Tibial nerve (tissue), 4 donors: Measurements from ENCODE around the gene UNG. TPM values are rescaled to one million over a fixed set of nuclear protein-coding genes. Genes with fewer than 3 reads are reported as not detected.

Experiments
- DNase-seq, 2 donors: peaks; one replicate each; pipeline ENCODE4 v3.0.0-alpha.2; 2019; ENCODE audit warnings: low spot score in 2 of 2
- H3K27ac ChIP-seq, 4 donors: fragments of 200-600 bp; sonication (generic) in 3 of 4; one replicate each; pipeline ENCODE4 v1.5.1; 2017 to 2019; ENCODE audit warnings: mild to moderate bottlenecking in 1 of 4
- H3K27me3 ChIP-seq, 2 donors: fragments of 200-600 bp; sonication (generic) in 1 of 2; one replicate each; pipeline versions ENCODE4 v1.5.1 to v1.6.0; 2017 to 2019
- H3K36me3 ChIP-seq, 3 donors: fragments of 200-600 bp; sonication (generic); one replicate each; pipeline ENCODE4 v1.5.1; 2018 to 2019
- H3K4me1 ChIP-seq, 4 donors: fragments of 200-600 bp; sonication (generic) in 3 of 4; one replicate each; pipeline ENCODE4 v1.5.1; 2017 to 2019
- H3K4me3 ChIP-seq, 4 donors: fragments of 200-600 bp; sonication (generic) in 3 of 4; one replicate each; pipeline ENCODE4 v1.5.1; 2017 to 2019; ENCODE audit warnings: mild to moderate bottlenecking in 1 of 4, moderate library complexity in 1 of 4
- H3K9me3 ChIP-seq, 4 donors: fragments of 200-600 bp; sonication (generic) in 3 of 4; one replicate each; pipeline ENCODE4 v1.5.1; 2017 to 2019
- EP300 ChIP-seq, 2 donors: sonication (generic); formaldehyde crosslinking; IDR thresholded peaks; one replicate each; pipeline ENCODE4 v1.6.1; 2017; ENCODE audit warnings: antibody characterized with exemption in 2 of 2, mild to moderate bottlenecking in 1 of 2
- POLR2A ChIP-seq, 2 donors: fragments of 450-650 bp; IDR thresholded peaks; one replicate each; pipeline ENCODE4 v1.6.1; 2017; ENCODE audit warnings: antibody characterized with exemption in 2 of 2, mild to moderate bottlenecking in 2 of 2, moderate library complexity in 2 of 2
- WGBS, 2 donors: methylation state at CpG; one replicate each; pipeline ENCODE4 v1.1.5; 2018; 5-methylcytosine and 5-hydroxymethylcytosine counted together
- total RNA-seq, 4 donors: library from RNA; depleted of rRNA; stranded (reverse); fragments of >200 nt; gene quantifications; one replicate each; pipeline ENCODE4 v1.1.0, GENCODE V29; 2016
- TF ChIP-seq, protein P1 (sequence below), 5 experiments: fragments of 200-600 bp in 3 of 5; fragments of 450-650 bp in 2 of 5; sonication (generic) in 3 of 5; IDR thresholded peaks; one replicate each; pipeline ENCODE4 v1.5.1; 2016 to 2019; ENCODE audit warnings: antibody characterized with exemption in 5 of 5, mild to moderate bottlenecking in 3 of 5, moderate library complexity in 2 of 5

The UNG gene
- total RNA-seq, 4 donors from 2014 or later: 17.4 to 26.9 (median 21.3) TPM

GRCh38 chr12:109114644-109115043 lies 17.2 kb downstream of the UNG start:
- Histone ChIP-seq H3K4me3 (no peak overlapping the region), H3K27me3 (no peaks in the 10 kb centered on the region), H3K36me3 (no peaks in the 10 kb centered on the region), H3K27ac (peak overlapping the region; percentile 77 to 92 (median 89)), H3K4me1 (peaks cover 4 to 75% (median 60%) of the 10 kb centered on the region in 4 donors), H3K9me3 (no peaks in the 10 kb centered on the region)
- TF ChIP-seq, protein P1, sequence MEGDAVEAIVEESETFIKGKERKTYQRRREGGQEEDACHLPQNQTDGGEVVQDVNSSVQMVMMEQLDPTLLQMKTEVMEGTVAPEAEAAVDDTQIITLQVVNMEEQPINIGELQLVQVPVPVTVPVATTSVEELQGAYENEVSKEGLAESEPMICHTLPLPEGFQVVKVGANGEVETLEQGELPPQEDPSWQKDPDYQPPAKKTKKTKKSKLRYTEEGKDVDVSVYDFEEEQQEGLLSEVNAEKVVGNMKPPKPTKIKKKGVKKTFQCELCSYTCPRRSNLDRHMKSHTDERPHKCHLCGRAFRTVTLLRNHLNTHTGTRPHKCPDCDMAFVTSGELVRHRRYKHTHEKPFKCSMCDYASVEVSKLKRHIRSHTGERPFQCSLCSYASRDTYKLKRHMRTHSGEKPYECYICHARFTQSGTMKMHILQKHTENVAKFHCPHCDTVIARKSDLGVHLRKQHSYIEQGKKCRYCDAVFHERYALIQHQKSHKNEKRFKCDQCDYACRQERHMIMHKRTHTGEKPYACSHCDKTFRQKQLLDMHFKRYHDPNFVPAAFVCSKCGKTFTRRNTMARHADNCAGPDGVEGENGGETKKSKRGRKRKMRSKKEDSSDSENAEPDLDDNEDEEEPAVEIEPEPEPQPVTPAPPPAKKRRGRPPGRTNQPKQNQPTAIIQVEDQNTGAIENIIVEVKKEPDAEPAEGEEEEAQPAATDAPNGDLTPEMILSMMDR (IDR thresholded peaks at IDR 0.05): no peak
- no peak for TF ChIP-seq POLR2A (IDR thresholded peaks at IDR 0.05)
- TF ChIP-seq EP300 (IDR thresholded peaks at IDR 0.05): no peak
- DNase-seq: no peak
- WGBS, 2 donors: 67 to 70% methylated on average over 2 of the region's 2 CpGs

- H3K4me3 ChIP-seq: peak overlapping the region in 2 of 4 donors; percentile 2 to 5
- H3K36me3 ChIP-seq: no peaks in the 10 kb centered on the region
- H3K9me3 ChIP-seq: no peaks in the 10 kb centered on the region
- peaks cover 4 to 68% (median 54%) of the 10 kb centered on the region in 4 donors for H3K4me1 ChIP-seq
- no peak for TF ChIP-seq POLR2A (IDR thresholded peaks at IDR 0.05)
- DNase-seq: no peak
- 42 to 44% methylated on average over 3 of the region's 3 CpGs for WGBS, 2 donors
- no peaks in the 10 kb centered on the region for H3K27me3 ChIP-seq
- peak overlapping the region; percentile 77 to 92 (median 89) for H3K27ac ChIP-seq
These were observed 18.0 kb downstream of the UNG start for GRCh38 chr12:109115404-109115757.

DNA sequence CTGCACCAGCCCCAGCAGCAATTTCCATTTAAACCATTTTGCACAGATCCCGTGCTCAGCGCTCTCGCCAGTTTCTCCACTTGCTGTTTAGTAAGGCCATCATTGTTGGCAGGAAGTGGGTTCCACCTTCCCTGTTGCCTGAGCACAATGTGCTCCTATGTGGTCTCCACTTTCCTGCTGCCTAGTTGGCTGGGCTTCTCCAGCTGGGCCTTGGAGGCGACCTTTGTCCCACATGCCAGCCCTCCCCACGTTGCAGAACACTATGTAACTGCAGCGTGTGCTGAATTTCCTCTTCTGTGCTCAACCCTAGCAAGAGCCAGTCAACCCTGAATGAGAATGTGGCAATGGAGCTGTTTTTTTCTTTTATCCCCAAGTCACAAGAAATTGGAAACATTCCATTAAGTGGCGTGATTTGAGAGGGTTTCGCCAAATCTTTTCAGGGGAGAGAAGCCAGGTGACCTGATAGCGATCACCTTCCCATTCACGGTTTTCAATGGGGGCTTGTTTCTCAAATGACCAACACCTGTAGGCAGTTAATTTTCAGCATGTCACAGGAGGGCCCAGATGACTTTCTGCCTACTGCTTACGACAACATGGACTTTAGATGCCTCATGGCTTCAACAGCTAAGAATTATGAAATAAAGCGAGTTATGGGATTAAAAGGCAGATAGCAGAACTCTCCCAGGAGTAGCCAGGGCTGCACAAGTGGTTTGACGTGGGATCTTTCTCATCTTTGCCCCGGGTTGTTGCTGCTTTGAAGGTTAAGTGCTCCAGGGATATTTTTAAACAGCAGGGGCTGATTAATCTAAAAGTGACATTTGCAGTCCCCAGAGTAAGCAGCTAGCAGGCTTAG lies 18.6 kb downstream of the UNG start, which contains the start of gene ACACB:
Gene ACACB (plus strand): TSS at position 830 of the 853 bp plus-strand sequence. CDS start 22,819 bp downstream, outside the sequence.
- Histone ChIP-seq H3K4me3 (peak within 1 kb of the TSS in 2 of 4 donors; percentile 2 to 5), H3K9me3 (no peaks in the 10 kb centered on the region), H3K36me3 (no peaks in the 10 kb centered on the region), H3K27ac (peak within 1 kb of the TSS; percentile 77 to 92 (median 89)), H3K4me1 (peaks cover 4 to 63% (median 50%) of the 10 kb centered on the region in 4 donors), H3K27me3 (no peaks in the 10 kb centered on the region)
- TF ChIP-seq, protein P1 (IDR thresholded peaks at IDR 0.05): no peak
- TF ChIP-seq EP300 (IDR thresholded peaks at IDR 0.05) (peak; percentile 98 to 99), POLR2A (IDR thresholded peaks at IDR 0.05) (peak in 1 of 2 donors; percentile 29)
- WGBS, 2 donors: 36 to 45% methylated on average over 14 of the region's 14 CpGs
- DNase-seq: peak; percentile 59 to 77

DNA sequence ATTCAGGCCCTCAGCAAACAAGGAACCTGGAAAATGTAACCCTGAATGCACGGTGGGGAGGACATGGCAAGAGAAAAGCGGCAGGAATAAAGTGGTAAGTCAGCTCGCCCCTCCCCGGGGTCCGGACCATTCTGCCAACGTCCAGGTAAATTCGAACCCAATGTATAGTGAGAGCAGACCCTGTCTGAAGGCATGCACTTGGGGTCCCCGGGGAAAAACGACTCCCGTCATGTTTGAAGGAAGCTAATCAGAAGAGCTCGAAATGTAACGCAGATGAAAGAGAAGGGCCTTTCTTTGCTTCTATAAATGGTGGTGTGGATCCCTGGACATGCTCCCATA lies 19.2 kb downstream of the UNG start:
- Histone ChIP-seq H3K27ac (peak overlapping the region; percentile 77 to 92 (median 89)), H3K4me1 (peaks cover 4 to 63% (median 50%) of the 10 kb centered on the region in 4 donors), H3K27me3 (no peaks in the 10 kb centered on the region), H3K36me3 (no peaks in the 10 kb centered on the region), H3K9me3 (no peaks in the 10 kb centered on the region), H3K4me3 (no peak overlapping the region)
- TF ChIP-seq POLR2A (IDR thresholded peaks at IDR 0.05) (no peak), EP300 (IDR thresholded peaks at IDR 0.05) (no peak)
- no peak for DNase-seq
- WGBS, 2 donors: 69 to 70% methylated on average over 12 of the region's 12 CpGs

DNA sequence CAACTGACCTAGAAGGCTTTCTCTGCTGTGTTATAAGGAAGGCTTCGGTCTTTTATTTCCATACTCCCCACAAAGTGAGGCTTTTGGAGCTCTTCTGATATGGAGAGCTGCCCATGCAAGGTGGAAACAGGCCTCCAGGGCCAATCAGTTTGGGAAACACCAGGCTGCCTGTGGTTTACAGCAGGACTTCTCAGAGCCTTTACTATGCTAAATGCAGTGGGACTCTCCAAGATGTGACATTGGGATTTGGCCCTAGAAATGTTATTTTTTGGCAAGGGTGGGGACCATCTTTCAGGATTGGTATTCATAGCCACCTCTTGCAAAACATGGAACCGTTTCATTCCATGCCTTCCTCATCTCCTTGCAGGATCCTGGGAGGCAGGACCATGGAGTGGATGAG lies 22.7 kb downstream of the UNG start:
- DNase-seq: no peak
- peak overlapping the region in 3 of 4 donors; percentile 28 to 92 (median 32) for H3K27ac ChIP-seq
- WGBS, 2 donors: 87 to 93% methylated on average over 2 of the region's 2 CpGs
- H3K9me3 ChIP-seq: no peaks in the 10 kb centered on the region
- H3K4me3 ChIP-seq: no peak overlapping the region
- peaks cover 4 to 32% (median 22%) of the 10 kb centered on the region in 4 donors for H3K4me1 ChIP-seq
- H3K27me3 ChIP-seq: no peaks in the 10 kb centered on the region
- TF ChIP-seq POLR2A (IDR thresholded peaks at IDR 0.05): no peak
- TF ChIP-seq, protein P1 (IDR thresholded peaks at IDR 0.05): no peak
- no peak for TF ChIP-seq EP300 (IDR thresholded peaks at IDR 0.05)
- H3K36me3 ChIP-seq: no peaks in the 10 kb centered on the region

DNA sequence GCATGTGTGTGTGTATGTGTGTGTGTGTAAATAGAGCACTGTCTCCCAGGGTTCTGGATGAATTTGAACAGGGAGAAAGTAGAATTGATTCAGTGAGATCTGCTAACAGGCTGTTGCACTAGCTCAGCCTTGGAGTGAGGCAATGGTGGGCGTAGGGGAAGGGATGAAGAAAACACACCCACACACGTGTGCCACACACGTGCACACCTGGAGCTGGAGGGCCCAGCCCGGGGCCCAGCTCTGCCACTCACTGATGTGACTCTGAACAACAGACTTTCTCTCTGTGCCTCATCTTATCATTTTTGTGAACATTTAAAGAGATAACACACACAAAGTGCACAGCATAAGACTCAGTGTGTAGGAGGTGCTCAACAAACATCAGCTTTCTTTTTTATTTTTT lies 23.2 kb downstream of the UNG start:
- no peak for TF ChIP-seq EP300 (IDR thresholded peaks at IDR 0.05)
- TF ChIP-seq, protein P1 (IDR thresholded peaks at IDR 0.05): no peak
- TF ChIP-seq POLR2A (IDR thresholded peaks at IDR 0.05): no peak
- no peak for DNase-seq
- Histone ChIP-seq H3K4me1 (peaks cover 4 to 27% (median 19%) of the 10 kb centered on the region in 4 donors), H3K27ac (peak overlapping the region in 2 of 4 donors; percentile 28 to 92), H3K9me3 (no peaks in the 10 kb centered on the region), H3K36me3 (no peaks in the 10 kb centered on the region), H3K4me3 (no peak overlapping the region), H3K27me3 (no peaks in the 10 kb centered on the region)
- 64 to 73% methylated on average over 4 of the region's 4 CpGs for WGBS, 2 donors
